IPS-NIHi11 (cell line): ENCODE data around the gene MAN1C1.
A peak's percentile ranks its signal among the peaks of the same experiment; 100 is the strongest.
"Not testable (repeated sequence)": the region's sequence is repeated elsewhere in the genome, so short reads cannot be mapped to it uniquely, and the experiment has no call there.

Source experiments
- DNase-seq: peaks from one replicate; pipeline ENCODE4 v3.0.0; 2012; ENCODE audit warnings: mixed read lengths, low spot score

Gene MAN1C1

DNA sequence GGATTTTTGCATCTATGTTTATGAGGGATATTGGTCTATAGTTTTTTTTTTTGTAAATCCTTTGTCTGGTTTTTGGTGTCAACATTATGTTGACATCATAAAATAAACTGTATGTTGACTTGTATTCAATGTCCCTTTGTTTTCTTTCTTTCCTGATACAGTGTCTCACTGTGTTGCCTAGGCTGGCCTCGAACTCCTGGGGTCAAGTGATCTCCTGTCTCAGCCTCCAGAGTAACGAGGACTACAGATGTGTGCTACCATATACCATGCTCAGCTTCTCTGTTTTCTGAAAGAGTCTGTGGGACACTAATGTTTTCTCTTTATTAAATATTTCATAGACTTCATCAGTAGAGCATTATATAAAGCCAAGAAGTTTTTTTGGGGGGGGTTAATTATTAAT is 18.3 kb downstream of the MAN1C1 start:
- no peak for DNase-seq

GRCh38 chr1:25636141-25636540 is 19.6 kb downstream of the MAN1C1 start:
- DNase-seq, result not testable (repeated sequence)

DNA sequence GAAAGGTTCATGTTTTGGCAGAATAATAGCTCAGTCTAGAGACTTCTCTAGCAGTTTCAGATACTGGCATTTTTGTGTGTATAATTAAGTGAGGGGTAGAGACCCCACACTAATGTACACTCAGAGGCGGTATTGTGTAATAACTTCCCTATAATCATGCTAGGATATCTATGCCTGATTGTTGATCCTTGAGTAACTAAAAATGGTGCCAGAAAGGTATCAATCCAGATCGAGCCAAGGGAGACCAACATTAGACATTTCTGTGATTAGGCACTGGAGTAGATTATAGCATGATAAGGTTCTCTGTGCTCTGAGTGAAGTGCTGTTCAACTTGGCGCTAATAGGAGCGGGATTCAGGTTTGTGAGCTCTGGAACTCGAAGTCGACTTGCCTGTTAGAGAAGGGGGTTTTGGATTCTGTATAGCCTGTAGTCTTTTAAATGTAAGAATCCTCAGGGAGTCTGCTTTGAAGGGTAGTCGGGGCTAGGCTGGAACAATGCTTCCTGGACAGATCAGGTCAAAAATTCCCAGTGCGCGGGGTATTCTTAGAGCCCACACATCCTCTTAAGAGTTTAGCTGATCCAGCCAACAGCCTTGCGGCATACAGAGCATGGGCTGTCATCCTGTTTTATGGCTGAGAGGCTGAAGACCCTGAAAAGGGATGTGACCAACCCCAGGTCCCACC is 24.2 kb downstream of the MAN1C1 start:
- no peak for DNase-seq

DNA sequence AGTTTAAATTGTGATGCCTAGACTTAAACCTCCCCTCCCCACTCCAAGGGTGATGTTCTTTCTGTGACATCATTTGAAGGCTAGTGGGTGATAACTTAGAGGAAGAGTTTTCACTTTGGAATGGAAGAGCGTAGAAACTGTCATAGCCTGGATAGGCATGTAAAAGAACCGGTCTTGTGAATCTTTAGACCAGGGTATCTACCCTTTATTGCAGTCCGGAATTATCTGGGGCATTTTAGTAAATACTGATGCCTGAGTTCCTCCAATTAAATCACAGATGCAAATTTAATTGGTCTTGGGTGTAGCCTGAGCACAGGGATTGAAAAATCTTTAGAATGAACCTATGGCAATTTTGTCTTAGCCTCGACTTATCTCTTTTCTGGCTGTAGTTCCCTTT is 24.7 kb downstream of the MAN1C1 start:
- DNase-seq, result no peak

GRCh38 chr1:25641931-25642573 is 25.5 kb downstream of the MAN1C1 start:
- DNase-seq, result no peak

- no peak for DNase-seq
Measured at GRCh38 chr1:25642574-25643108, 26.1 kb downstream of the MAN1C1 start.

- no peak for DNase-seq
Measured at GRCh38 chr1:25643929-25644328, 27.3 kb downstream of the MAN1C1 start.

DNA sequence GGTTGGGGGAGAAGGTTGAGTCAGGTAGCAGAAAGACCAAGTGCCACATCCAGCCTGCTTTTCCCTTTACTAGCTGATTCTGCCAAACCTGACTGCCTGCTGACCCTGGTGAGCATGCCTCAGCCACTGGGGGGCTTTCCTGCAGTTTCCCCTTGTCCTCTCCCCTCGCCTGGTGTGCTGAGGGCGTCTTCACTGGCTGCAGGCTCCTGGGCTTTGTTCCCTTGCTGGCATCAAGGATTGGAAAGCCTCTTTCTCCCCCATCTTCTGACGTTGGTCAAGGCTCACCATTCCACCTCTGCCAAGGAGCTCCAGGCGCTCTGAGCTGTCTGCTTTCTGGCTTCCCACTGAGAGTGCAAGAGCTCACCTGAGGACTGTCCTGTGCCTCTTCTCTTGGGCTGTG is 28.4 kb downstream of the MAN1C1 start:
- DNase-seq, result peak; percentile 38

GRCh38 chr1:25645637-25646400 is 29.2 kb downstream of the MAN1C1 start:
- DNase-seq, result no peak

DNA sequence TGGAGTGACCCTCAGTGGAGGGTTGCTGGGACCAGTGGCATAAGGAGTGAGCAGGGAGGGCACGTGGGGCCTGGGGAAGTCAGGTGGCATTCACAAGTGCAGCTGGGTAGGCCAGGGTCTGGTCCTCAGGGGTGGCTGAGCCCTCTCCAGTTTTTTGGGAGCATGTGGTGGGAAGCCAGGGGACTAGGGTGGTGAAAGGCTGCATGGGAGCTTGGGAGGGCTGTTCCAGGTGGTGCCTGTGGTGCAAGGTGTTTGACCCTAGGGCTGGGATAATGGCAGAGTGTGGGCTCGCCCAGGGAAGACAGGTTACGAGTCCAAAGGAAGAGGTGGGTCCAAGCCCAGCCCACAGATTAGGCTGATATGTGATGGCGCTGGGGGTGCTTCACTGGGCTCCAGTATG is 30.5 kb downstream of the MAN1C1 start:
- no peak for DNase-seq

DNA sequence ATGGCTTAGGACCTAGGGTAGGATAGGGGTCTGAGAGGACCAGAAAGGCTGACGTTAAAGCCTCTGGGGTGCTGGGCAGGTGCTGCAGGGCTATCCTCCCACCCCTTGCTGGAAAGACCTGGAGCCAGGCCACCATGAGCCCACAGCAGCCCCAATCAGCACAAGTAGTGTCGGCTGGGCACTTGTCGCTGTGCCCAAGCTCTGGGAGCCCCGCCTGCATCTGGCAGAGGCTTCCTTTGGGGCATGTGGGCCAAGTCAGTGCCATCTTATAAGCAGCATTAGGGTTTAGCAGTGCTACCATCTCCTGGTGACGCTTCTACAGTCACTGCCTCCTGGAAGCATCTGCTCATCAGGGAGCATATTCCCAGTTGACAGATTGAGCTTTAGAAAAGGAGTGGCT is 31.3 kb downstream of the MAN1C1 start:
- DNase-seq, result no peak

DNA sequence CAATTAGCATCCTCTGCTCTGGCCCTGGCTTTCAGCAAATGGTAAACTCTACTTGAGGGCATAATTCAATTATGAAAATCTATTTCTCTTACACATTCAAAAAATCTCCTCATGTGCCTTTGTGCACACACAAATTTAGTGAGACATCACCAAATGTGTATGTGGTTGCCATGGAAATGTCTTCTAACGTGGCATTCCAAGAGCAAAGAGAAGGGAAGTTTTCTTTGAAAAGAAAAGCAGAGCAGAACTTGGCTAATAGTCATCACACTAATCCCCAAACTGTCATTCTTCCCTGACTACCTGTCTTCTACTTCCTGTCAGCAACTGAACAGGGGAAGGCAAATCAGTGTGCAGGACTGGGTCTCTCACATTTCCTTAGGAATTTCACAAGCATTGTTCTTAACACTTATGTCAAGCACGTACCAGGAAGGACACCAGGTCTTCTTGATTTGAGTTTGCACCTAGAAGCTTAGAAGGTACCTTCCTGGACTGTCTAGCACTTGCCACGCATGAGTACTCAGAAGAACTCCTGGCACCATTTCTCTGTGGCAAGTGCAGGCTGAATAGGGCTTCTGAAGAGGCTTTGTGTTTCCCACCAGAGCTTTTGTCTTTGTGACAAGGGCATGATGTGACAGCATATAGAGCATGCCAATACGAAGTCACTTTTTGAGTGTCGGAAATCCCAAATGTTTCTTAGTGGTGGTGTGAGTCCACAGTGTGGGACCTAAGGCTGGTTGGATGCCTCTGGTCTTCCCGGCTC is 32.3 kb downstream of the MAN1C1 start:
- DNase-seq, result no peak

DNA sequence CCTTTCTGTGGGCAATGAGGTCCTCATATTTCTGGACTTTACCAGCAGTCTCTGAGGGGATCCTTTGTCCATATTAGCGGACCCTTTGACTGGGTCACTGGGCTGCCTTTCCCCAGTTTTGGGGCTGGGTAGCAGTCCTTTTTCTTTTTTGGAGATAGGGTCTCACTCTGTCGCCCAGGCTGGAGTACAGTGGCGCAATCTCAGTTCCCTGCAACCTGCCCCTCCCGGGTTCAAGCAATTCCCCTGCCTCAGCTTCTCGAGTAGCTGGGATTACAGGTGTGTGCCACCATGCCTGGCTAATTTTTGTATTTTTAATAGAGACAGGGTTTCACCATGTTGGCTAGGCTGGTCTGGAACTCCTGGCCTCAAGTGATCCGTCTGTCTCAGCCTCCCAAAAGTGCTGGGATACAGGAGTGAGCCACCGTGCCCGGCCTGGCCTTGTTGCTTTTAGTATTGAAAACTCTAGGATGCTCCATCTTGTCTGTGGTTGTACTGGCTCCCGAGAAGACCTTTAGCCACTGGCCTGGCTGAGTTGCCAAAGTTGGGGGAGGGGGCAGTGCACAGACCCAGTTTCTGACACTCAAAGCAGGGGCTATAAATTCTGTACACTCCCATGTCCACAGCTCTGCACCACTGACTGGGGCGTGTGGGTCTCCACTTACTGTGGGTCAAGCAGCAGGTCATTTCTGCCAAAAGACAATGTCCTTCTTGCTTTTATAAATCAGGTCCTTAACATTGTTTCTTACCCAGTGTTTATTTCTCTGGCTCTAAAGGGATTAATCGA is 33.1 kb downstream of the MAN1C1 start:
- no peak for DNase-seq

- no peak for DNase-seq
Measured at GRCh38 chr1:25650289-25650576, 33.6 kb downstream of the MAN1C1 start.

GRCh38 chr1:25651036-25651640 is 34.5 kb downstream of the MAN1C1 start:
- no peak for DNase-seq

GRCh38 chr1:25651824-25652741 is 35.5 kb downstream of the MAN1C1 start:
- no peak for DNase-seq

DNA sequence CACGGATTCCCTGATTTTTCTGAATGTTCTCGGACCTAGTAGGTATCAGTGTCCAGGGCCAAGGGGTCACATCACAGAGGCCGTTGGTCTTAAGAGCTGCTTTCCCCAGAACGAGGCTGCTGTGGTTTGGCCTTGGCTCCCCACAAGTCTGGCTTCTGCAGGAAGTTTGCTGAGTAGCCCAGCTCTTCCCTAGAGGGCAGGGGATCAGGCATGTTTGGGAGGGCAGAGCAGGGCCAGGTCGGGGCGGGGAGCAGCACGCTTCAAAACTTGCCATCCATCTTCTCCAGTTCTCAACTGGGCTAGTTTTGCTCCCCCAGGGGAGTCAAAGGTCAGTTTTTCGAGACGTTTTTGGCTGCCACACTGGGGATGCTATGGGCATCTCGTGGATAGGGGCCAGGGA is 37.0 kb downstream of the MAN1C1 start:
- no peak for DNase-seq

DNA sequence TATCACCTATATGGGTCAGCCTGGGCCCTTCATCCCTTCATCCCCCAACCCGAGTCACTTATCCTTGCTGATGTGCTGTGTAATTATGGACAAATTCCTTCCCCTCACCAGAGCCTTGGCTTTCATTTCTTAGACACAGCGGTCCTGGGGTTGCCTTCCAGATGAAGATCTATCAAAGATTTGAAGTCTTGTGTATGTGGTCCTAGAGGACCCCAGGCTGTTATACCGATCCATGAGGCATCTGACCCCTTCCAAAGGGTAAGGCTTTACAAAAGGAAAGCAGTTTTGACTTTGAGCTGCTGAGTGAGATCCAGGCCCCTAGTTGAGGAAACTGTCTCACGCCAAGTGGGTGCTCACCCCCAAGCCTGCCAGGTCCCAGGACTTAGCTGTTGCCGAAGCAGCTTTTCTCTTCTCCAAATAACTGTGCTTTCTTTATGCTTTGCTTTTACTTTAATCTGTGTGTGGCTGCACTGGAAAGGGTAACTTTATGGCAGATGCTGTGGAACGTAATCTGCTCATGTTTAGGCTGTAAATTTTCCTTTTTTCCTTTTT is 37.6 kb downstream of the MAN1C1 start:
- no peak for DNase-seq

DNA sequence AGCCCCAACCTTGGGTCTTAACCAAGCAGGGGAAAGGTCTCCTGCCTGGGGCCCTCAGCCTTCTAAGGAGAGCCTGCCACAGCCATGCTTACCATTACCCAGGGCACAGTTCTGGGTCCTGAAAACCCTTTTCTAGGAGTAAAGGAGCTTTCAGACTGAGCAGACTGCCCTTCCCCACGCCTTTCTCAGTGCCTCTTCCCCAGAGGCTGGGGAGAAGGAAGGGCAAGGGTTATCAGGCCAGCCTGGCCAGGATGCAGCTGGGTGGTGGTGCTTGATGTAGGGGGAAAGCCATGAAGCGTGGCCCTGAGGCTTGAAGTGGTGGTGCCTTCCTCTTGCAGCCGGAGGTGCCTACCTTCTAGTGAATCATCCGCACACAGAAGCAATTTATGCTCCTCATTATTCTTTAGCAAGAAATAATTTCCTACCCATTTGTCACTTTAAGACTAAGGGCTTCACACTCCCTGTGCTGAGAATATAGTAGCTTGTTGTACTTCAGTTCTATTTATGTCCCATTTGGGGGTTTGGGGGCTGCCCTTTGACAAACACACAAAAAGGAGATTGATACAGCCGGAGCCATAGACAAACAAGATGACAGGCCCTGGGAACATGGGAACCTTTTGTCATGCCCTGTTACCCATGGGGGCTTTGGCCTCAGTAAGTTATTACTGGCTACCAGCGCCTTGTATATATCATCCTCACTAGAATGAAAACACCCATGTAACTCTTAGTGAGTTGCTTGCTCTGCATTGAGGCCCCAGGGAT is 40.7 kb downstream of the MAN1C1 start:
- no peak for DNase-seq
